ENCODE results near the gene CNTNAP2. TPM values are rescaled to one million over a fixed set of nuclear protein-coding genes. Genes with fewer than 3 reads are reported as not detected.

Gene CNTNAP2
- total and polyA plus RNA-seq, 2 of the 4 experiments (the other 2 are of a cell fraction) = not detected

- no peak overlapping the region for H2BK120ac ChIP-seq (ENCODE audit: low read depth, low read length)
- H2BK5ac ChIP-seq (ENCODE audit: low read depth, low read length, poor library complexity, severe bottlenecking) = no peak overlapping the region
- TF ChIP-seq MXI1 (IDR thresholded peaks at IDR 0.05; ENCODE audit: borderline replicate concordance, low read depth, low read length) (no peak), CHD1 (IDR thresholded peaks at IDR 0.05; ENCODE audit: low read depth, low read length) (no peak), RCOR1 (IDR thresholded peaks at IDR 0.05; ENCODE audit: insufficient replicate concordance, low read length) (no peak), SMC3 (IDR thresholded peaks at IDR 0.05; ENCODE audit: low read depth, low read length) (no peak), BHLHE40 (IDR thresholded peaks at IDR 0.05; ENCODE audit: low read depth, low read length) (no peak), POLR2A (IDR thresholded peaks at IDR 0.05; ENCODE audit: low read depth, low read length) (no peak), FOS (IDR thresholded peaks at IDR 0.05; ENCODE audit: low read depth, low read length) (no peak), NFE2L2 (IDR thresholded peaks at IDR 0.05; ENCODE audit: low read depth, low read length) (no peak), RAD21 (IDR thresholded peaks at IDR 0.05; ENCODE audit: low read length) (no peak), MAFK (IDR thresholded peaks at IDR 0.05; ENCODE audit: low read depth, low read length) (no peak), RFX5 (IDR thresholded peaks at IDR 0.05; ENCODE audit: low read depth, low read length) (no peak), MAZ (IDR thresholded peaks at IDR 0.05; ENCODE audit: borderline replicate concordance, low read depth, low read length) (no peak)
- no peak overlapping the region for H3K18ac ChIP-seq (ENCODE audit: low read depth, low read length)
- no peak overlapping the region for H3K14ac ChIP-seq (replicated peaks; ENCODE audit: low read depth, low read length)
- no peak overlapping the region for H3K4me2 ChIP-seq (ENCODE audit: low read depth, low read length)
- no CpG with 5 or more reads among the region's 5 CpGs for WGBS, 2 experiments (ENCODE audit: extremely low coverage in 2 of 2, insufficient read length in 1 of 2)
- H3K9ac ChIP-seq (ENCODE audit: low read depth, low read length) = no peak overlapping the region
- no peak overlapping the region for H2AK5ac ChIP-seq (ENCODE audit: low read depth, low read length)
- no peak overlapping the region for H2BK20ac ChIP-seq (ENCODE audit: low read depth, low read length)
- no peak overlapping the region for H3K4me3 ChIP-seq (ENCODE audit: insufficient read depth, low read depth, low read length)
- H3K4me1 ChIP-seq (ENCODE audit: control insufficient read depth, insufficient read depth, low read length) = no peaks in the 10 kb centered on the region
- no peak overlapping the region for H4K8ac ChIP-seq (ENCODE audit: low read depth in 2 of 2, low read length in 2 of 2)
- H3K27me3 ChIP-seq (ENCODE audit: control insufficient read depth, insufficient read depth, low read length) = no peaks in the 10 kb centered on the region
- CTCF ChIA-PET = no interaction called here
- H3K27ac ChIP-seq (ENCODE audit: insufficient read depth, low read length) = no peak overlapping the region
- ATAC-seq (ENCODE audit: low read depth) (no peak), DNase-seq (no peak)
- POLR2A ChIA-PET (ENCODE audit: unreplicated experiment) = no interaction called here
- no peaks in the 10 kb centered on the region for H3K79me1 ChIP-seq (ENCODE audit: low read depth in 1 of 2, low read length in 2 of 2)
- H2AK9ac ChIP-seq (replicated peaks; ENCODE audit: low read depth, low read length, poor library complexity) = no peak overlapping the region
- no peak overlapping the region for H4K91ac ChIP-seq (ENCODE audit: insufficient read depth, low read depth, low read length)
- BruUV-seq (replicated peaks) = no TSS peak
- peaks cover 26% of the 10 kb centered on the region for H3K9me3 ChIP-seq (ENCODE audit: control insufficient read depth, insufficient read depth, low read length)
- dilution Hi-C loops (cut with HindIII; ENCODE audit: low sequenced_read_pairs, unreplicated experiment) = no loop called here
- intact Hi-C loops (cut with micrococcal nuclease) = no loop called here
- H4K5ac ChIP-seq (ENCODE audit: low read depth, low read length) = no peak overlapping the region
- H3K9me1 ChIP-seq (ENCODE audit: insufficient read depth, low read length) = no peaks in the 10 kb centered on the region
- H2AFZ ChIP-seq (replicated peaks; ENCODE audit: low read length, poor library complexity) = no peak overlapping the region
- H2BK15ac ChIP-seq (ENCODE audit: low read depth, low read length) = no peak overlapping the region
- in situ Hi-C loops (cut with MboI; ENCODE audit: low sequenced_read_pairs) = no loop called here
- no peak overlapping the region for H3K23ac ChIP-seq (ENCODE audit: low read depth, low read length)
- no peaks in the 10 kb centered on the region for H3K36me3 ChIP-seq (ENCODE audit: control insufficient read depth, insufficient read depth, low read length)
- H3K4ac ChIP-seq (ENCODE audit: low read depth, low read length) = no peak overlapping the region
- no peak overlapping the region for H3K56ac ChIP-seq (ENCODE audit: extremely low read depth, insufficient read depth, low read length)
- no peaks in the 10 kb centered on the region for H4K20me1 ChIP-seq (ENCODE audit: insufficient read depth, low read length)
Observed at GRCh38 chr7:148115308-148115707, 1998.7 kb downstream of the CNTNAP2 start.
